ENCODE data around the gene ZNF582. TPM values are rescaled to one million over a fixed set of nuclear protein-coding genes. Genes with fewer than 3 reads are reported as not detected.
"Not testable (repeated sequence)": the region's sequence is repeated elsewhere in the genome, so short reads cannot be mapped to it uniquely, and the experiment has no call there.

ZNF582 gene
- total RNA-seq, 2 experiments from 2014 or later = 5.0 to 5.5 TPM

- H3K4me3 Mint-ChIP-seq; H3K4me1 Mint-ChIP-seq; H3K36me3 Mint-ChIP-seq; H3K27me3 Mint-ChIP-seq; POLR2A ChIA-PET; DNase-seq; H3K27ac Mint-ChIP-seq; ATAC-seq (ENCODE audit: low read depth): not testable (repeated sequence)
- H3K9me3 Mint-ChIP-seq = peaks cover 18% of the 10 kb centered on the region
These were observed 54.3 kb downstream of the ZNF582 start for GRCh38 chr19:56339031-56339430.

DNA sequence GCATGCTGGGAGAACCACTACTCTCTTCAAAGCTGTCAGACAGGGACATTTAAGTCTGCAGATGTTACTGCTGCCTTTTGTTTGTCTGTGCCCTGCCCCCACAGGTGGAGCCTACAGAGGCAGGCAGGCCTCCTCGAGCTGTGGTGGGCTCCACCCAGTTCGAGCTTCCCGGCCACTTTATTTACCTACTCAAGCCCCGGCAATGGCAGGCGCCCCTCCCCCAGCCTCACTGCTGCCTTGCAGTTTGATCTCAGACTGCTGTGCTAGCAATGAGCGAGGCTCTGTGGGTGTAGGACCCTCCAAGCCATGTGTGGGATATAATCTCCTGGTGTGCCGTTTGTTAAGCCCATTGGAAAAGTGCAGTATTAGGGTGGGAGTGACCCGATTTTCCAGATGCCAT is 56.3 kb downstream of the ZNF582 start:
- DNase-seq; H3K4me1 Mint-ChIP-seq; H3K27me3 Mint-ChIP-seq; ATAC-seq (ENCODE audit: low read depth); H3K4me3 Mint-ChIP-seq; POLR2A ChIA-PET; H3K36me3 Mint-ChIP-seq; H3K27ac Mint-ChIP-seq: not testable (repeated sequence)
- peaks cover 11% of the 10 kb centered on the region for H3K9me3 Mint-ChIP-seq

- ATAC-seq (ENCODE audit: low read depth); H3K27me3 Mint-ChIP-seq; POLR2A ChIA-PET; H3K9me3 Mint-ChIP-seq; H3K36me3 Mint-ChIP-seq; H3K4me1 Mint-ChIP-seq; H3K27ac Mint-ChIP-seq; DNase-seq; H3K4me3 Mint-ChIP-seq: not testable (repeated sequence)
These were observed 58.0 kb downstream of the ZNF582 start for GRCh38 chr19:56335371-56335770.

DNA sequence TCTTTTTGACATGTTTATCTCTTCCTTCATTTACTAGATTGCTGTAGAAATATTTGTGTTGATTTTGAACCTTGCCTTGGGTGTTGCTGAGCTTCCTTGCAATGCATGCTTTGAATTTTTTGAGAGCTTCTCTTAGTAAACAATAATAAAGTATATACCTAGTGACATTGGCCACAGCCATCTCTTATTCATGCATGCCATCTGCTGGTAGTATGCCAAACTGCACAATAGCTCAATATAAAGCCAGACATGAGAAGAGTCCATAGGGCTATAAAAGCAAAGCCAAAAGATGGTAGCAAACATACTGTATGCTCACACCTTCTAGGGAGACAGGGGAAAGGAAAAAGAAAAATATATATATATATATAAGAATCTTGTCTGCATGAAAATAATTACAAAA is 59.8 kb downstream of the ZNF582 start:
- no peak overlapping the region for H3K4me3 Mint-ChIP-seq
- no peak for ATAC-seq (ENCODE audit: low read depth)
- POLR2A ChIA-PET = interaction anchor here (1.2 kb wide), 2 partner anchors 19 to 80 kb away, joined by 5 to 10 read pairs; partner anchors contain the start of gene ZSCAN5A
- no peak for DNase-seq
- H3K36me3 Mint-ChIP-seq = no peaks in the 10 kb centered on the region
- H3K4me1 Mint-ChIP-seq = no peaks in the 10 kb centered on the region
- H3K9me3 Mint-ChIP-seq = peaks cover 3% of the 10 kb centered on the region
- peaks cover 2% of the 10 kb centered on the region for H3K27me3 Mint-ChIP-seq
- no peak overlapping the region for H3K27ac Mint-ChIP-seq

Other genes with a start within 250 kb of the ZNF582 start
- not detected for gene GALP, start 217.5 kb downstream of the ZNF582 start, total RNA-seq
- under 1 TPM in 1 of 2 experiments, not detected in 1; 0.20 TPM for gene ZSCAN5B, start 195.8 kb downstream of the ZNF582 start, total RNA-seq
- not detected for gene ZSCAN5C, start 191.3 kb downstream of the ZNF582 start, total RNA-seq
- 1 to 10 TPM; 1.2 to 1.7 TPM for gene EDDM13, start 120.8 kb downstream of the ZNF582 start, total RNA-seq
- 10 to 100 TPM in 1 of 2 experiments, 1 to 10 TPM in 1; 9.7 to 11.7 TPM for gene ZSCAN5A, start 78.7 kb downstream of the ZNF582 start, total RNA-seq
- 1 to 10 TPM; 8.5 to 9.2 TPM for gene ZNF583, start 10.8 kb upstream of the ZNF582 start, total RNA-seq
- 1 to 10 TPM; 2.0 TPM for gene ZNF667, start 83.8 kb upstream of the ZNF582 start, total RNA-seq
- gene ZNF471, start 114.3 kb upstream of the ZNF582 start, total RNA-seq = 1 to 10 TPM; 1.5 to 4.0 TPM
- 10 to 100 TPM; 12.2 TPM for gene ZFP28, start 145.4 kb upstream of the ZNF582 start, total RNA-seq
- 1 to 10 TPM; 7.3 to 8.8 TPM for gene ZNF470, start 173.9 kb upstream of the ZNF582 start, total RNA-seq
- 1 to 10 TPM; 8.3 to 8.5 TPM for gene ZNF71, start 201.8 kb upstream of the ZNF582 start, total RNA-seq
- under 1 TPM in 1 of 2 experiments, not detected in 1; 0.39 TPM for gene SMIM17, start 249.6 kb upstream of the ZNF582 start, total RNA-seq